ENCODE results near the gene TRAPPC2. TPM values are rescaled to one million over a fixed set of nuclear protein-coding genes. Genes with fewer than 3 reads are reported as not detected.
A peak's percentile ranks its signal among the peaks of the same experiment; 100 is the strongest.
"Not testable (repeated sequence)": the region's sequence is repeated elsewhere in the genome, so short reads cannot be mapped to it uniquely, and the experiment has no call there.

The TRAPPC2 gene
- total RNA-seq, 1 donor from 2014 or later = 17.9 TPM

DNA sequence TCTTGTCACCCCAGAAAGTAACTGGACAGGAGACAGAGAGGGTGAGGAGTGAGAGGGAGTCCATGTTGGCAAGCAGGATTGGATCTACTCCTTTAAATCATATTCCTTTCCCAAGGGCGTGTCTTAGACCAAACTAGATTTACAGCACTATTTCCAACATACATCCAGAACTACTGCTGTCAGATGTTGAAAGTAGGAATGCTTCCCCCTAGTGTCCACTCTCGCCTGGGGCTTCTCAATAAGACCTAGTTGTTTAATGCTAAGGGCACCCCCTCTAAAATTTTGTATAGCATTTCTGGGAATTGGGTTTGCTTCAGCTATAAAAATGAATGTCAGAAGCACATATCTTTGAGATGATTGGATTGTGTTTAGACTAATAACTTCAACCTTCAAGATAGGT is 13.4 kb upstream of the TRAPPC2 start:
- Histone ChIP-seq H3K36me3 (ENCODE audit: control insufficient read depth, insufficient read depth, low read length) (peaks cover 2% of the 10 kb centered on the region), H3K4me3 (ENCODE audit: low read depth, low read length) (no peak overlapping the region), H3K27me3 (ENCODE audit: control insufficient read depth, insufficient read depth, low read length) (no peaks in the 10 kb centered on the region)
- DNase-seq (ENCODE audit: low read depth) (peak; percentile 64), FAIRE-seq (no peak)
- peak; percentile 34 for TF ChIP-seq CTCF (IDR thresholded peaks at IDR 0.05; ENCODE audit: insufficient read depth, low read length, severe bottlenecking)

DNA sequence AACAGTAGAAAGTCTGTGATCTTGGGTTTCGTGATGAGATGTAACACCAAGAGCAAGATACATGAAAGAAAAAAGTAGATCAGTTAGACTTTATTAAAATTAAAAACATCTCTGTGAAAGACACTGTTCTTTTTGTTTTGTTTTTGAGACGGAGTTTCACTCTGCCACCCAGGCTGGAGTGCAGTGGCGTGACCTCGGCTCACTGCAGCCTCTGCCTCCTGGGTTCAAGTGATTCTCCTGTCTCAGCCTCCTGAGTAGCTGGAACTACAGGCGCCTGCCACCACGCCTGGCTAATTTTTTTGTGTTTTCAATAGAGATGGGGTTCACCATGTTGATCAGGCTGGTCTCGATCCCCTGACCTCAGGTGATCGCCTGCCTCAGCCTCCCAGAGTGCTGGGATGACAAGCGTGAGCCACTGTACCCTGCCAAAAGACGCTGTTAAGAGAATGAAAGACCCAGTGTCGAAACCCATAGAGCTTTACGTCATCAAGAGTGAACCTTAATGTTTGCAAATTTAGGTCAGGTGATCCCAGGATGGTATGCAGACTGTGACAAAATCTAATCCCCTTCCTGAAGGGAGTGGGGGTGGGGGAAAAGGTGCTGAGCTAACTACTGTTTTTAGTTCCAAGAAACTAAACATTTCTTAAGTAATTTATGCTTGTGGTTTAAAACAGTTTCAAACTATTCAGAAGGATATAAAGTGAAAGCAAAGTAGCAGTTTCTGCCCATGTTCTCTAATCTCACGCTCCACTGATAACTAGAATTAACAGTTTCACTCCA is 8.2 kb upstream of the TRAPPC2 start:
- TF ChIP-seq CTCF (IDR thresholded peaks at IDR 0.05; ENCODE audit: insufficient read depth, low read length, severe bottlenecking) = no peak
- DNase-seq (ENCODE audit: low read depth) (peak; percentile 24), FAIRE-seq (no peak)
- Histone ChIP-seq H3K4me3 (ENCODE audit: low read depth, low read length) (no peak overlapping the region), H3K36me3 (ENCODE audit: control insufficient read depth, insufficient read depth, low read length) (no peaks in the 10 kb centered on the region), H3K27me3 (ENCODE audit: control insufficient read depth, insufficient read depth, low read length) (no peaks in the 10 kb centered on the region)

DNA sequence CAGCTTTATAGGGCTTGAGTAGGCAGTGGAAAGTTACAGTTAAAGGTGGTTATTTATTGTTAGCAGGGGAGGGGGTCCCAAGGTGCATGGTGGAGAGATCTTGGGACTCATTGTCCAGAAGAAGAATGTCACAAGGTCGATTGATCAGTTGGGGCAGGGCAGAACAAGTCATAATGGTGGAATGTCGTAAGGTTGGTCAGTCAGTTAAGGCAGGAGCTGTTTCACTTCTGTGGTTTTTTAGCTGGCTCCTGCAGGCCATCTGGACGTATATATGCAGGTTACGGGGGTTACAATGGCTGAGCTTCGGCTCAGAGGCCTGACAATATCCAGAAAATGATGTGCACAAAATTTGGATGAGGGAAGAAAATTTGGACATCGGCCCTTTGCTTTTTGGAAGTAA is 7.3 kb upstream of the TRAPPC2 start:
- FAIRE-seq = no peak
- no peak for DNase-seq (ENCODE audit: low read depth)
- H3K27me3 ChIP-seq (ENCODE audit: control insufficient read depth, insufficient read depth, low read length) = no peaks in the 10 kb centered on the region
- no peak overlapping the region for H3K4me3 ChIP-seq (ENCODE audit: low read depth, low read length)
- no peak for TF ChIP-seq CTCF (IDR thresholded peaks at IDR 0.05; ENCODE audit: insufficient read depth, low read length, severe bottlenecking)
- H3K36me3 ChIP-seq (ENCODE audit: control insufficient read depth, insufficient read depth, low read length) = no peaks in the 10 kb centered on the region

GRCh38 chrX:13733506-13733905 is 914 bp downstream of the TRAPPC2 start:
- TF ChIP-seq CTCF (IDR thresholded peaks at IDR 0.05; ENCODE audit: insufficient read depth, low read length, severe bottlenecking) = no peak
- Histone ChIP-seq H3K4me3 (ENCODE audit: low read depth, low read length) (peak overlapping the region; percentile 73), H3K27me3 (ENCODE audit: control insufficient read depth, insufficient read depth, low read length) (no peaks in the 10 kb centered on the region), H3K36me3 (ENCODE audit: control insufficient read depth, insufficient read depth, low read length) (no peaks in the 10 kb centered on the region)
- FAIRE-seq = no peak
- DNase-seq (ENCODE audit: low read depth) = no peak

GRCh38 chrX:13732246-13733067 is 2.0 kb downstream of the TRAPPC2 start:
- Histone ChIP-seq H3K36me3 (ENCODE audit: control insufficient read depth, insufficient read depth, low read length) (no peaks in the 10 kb centered on the region), H3K4me3 (ENCODE audit: low read depth, low read length) (no peak overlapping the region), H3K27me3 (ENCODE audit: control insufficient read depth, insufficient read depth, low read length) (no peaks in the 10 kb centered on the region)
- no peak for TF ChIP-seq CTCF (IDR thresholded peaks at IDR 0.05; ENCODE audit: insufficient read depth, low read length, severe bottlenecking)
- DNase-seq (ENCODE audit: low read depth) = no peak
- FAIRE-seq = no peak

DNA sequence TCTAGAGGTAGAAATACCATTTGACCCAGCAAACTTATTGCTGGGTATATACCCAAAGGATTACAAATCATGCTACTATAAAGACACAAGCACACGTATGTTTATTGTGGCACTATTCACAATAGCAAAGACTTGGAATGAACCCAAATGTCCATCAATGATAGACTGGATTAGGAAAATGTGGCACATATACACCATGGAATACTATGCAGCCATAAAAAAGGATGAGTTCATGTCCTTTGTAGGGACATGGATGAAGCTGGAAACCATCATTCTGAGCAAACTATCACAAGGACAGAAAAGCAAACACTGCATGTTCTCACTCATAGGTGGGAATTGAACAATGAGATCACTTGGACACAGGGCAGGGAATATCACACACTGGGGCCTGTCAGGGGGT is 3.9 kb downstream of the TRAPPC2 start:
- not testable (repeated sequence) for H3K4me3 ChIP-seq (ENCODE audit: low read depth, low read length); FAIRE-seq; H3K27me3 ChIP-seq (ENCODE audit: control insufficient read depth, insufficient read depth, low read length); DNase-seq (ENCODE audit: low read depth); H3K36me3 ChIP-seq (ENCODE audit: control insufficient read depth, insufficient read depth, low read length)

- FAIRE-seq; H3K4me3 ChIP-seq (ENCODE audit: low read depth, low read length); H3K36me3 ChIP-seq (ENCODE audit: control insufficient read depth, insufficient read depth, low read length); H3K27me3 ChIP-seq (ENCODE audit: control insufficient read depth, insufficient read depth, low read length); DNase-seq (ENCODE audit: low read depth): not testable (repeated sequence)
Observed at GRCh38 chrX:13726583-13726982, 7.8 kb downstream of the TRAPPC2 start.

- not testable (repeated sequence) for H3K4me3 ChIP-seq (ENCODE audit: low read depth, low read length); H3K36me3 ChIP-seq (ENCODE audit: control insufficient read depth, insufficient read depth, low read length); H3K27me3 ChIP-seq (ENCODE audit: control insufficient read depth, insufficient read depth, low read length); FAIRE-seq; DNase-seq (ENCODE audit: low read depth)
Observed at GRCh38 chrX:13724878-13725277, 9.5 kb downstream of the TRAPPC2 start.

Measured in bronchial epithelial cell (primary cell).